HepG2 (cell line): ENCODE measurements around the gene ACOT8. TPM values are rescaled to one million over a fixed set of nuclear protein-coding genes. Genes with fewer than 3 reads are reported as not detected.
A peak's percentile ranks its signal among the peaks of the same experiment; 100 is the strongest.

Experiments
- CHD2 ChIP-seq: IDR thresholded peaks from 2 replicates; pipeline ENCODE4 v1.6.1; 2011; ENCODE audit warnings: low read depth, low read length, improper control_type of control experiment
- CREB1 ChIP-seq, 2 experiments: fragments of 450-650 bp in 1 of 2; IDR thresholded peaks; 2 replicates each; pipeline ENCODE4 v1.6.1; 2016 to 2017; ENCODE audit warnings: control low read depth in 1 of 2, mild to moderate bottlenecking in 1 of 2, missing compliant biosample characterization in 1 of 2, missing genetic modification characterization in 1 of 2
- ELK4 ChIP-seq: sonication (generic); formaldehyde crosslinking; IDR thresholded peaks from 2 replicates; pipeline ENCODE4 v1.9.0; 2021; ENCODE audit warnings: missing genetic modification reagents, borderline replicate concordance
- FOXJ3 ChIP-seq: sonication (generic); formaldehyde crosslinking; IDR thresholded peaks from 2 replicates; pipeline ENCODE4 v1.4.0; 2020; ENCODE audit warnings: missing genetic modification reagents, mild to moderate bottlenecking, borderline replicate concordance
- FOXM1 ChIP-seq: sonication (generic); formaldehyde crosslinking; IDR thresholded peaks from 2 replicates; pipeline ENCODE4 v1.5.0; 2020; ENCODE audit warnings: missing genetic modification reagents
- HOXA7 ChIP-seq: sonication (generic); formaldehyde crosslinking; IDR thresholded peaks from 2 replicates; pipeline ENCODE4 v1.8.1; 2022; ENCODE audit warnings: mild to moderate bottlenecking, missing genetic modification reagents, moderate library complexity
- KLF13 ChIP-seq: sonication (generic); formaldehyde crosslinking; IDR thresholded peaks from 2 replicates; pipeline ENCODE4 v1.4.0; 2020; ENCODE audit warnings: mild to moderate bottlenecking, missing genetic modification reagents
- KLF16 ChIP-seq, 2 experiments: sonication (generic) in 1 of 2; formaldehyde crosslinking in 1 of 2; IDR thresholded peaks; 2 replicates each; pipeline versions ENCODE4 v1.6.1 to v1.8.0; 2016 to 2023; ENCODE audit warnings: missing genetic modification reagents in 2 of 2, missing compliant biosample characterization in 1 of 2
- MAZ ChIP-seq, 2 experiments: sonication (generic) in 1 of 2; formaldehyde crosslinking in 1 of 2; IDR thresholded peaks; 2 replicates each; pipeline versions ENCODE4 v1.5.0 to v1.6.1; 2012 to 2020; ENCODE audit warnings: low read depth in 2 of 2, mild to moderate bottlenecking in 2 of 2, borderline replicate concordance in 1 of 2, improper control_type of control experiment in 1 of 2, low read length in 1 of 2, missing genetic modification reagents in 1 of 2, moderate library complexity in 1 of 2
- NR2C2 ChIP-seq: sonication (generic); formaldehyde crosslinking; IDR thresholded peaks from 2 replicates; pipeline ENCODE4 v1.4.0; 2020; ENCODE audit warnings: missing genetic modification reagents, mild to moderate bottlenecking, moderate library complexity, borderline replicate concordance
- SMAD9 ChIP-seq: sonication (generic); formaldehyde crosslinking; IDR thresholded peaks from 2 replicates; pipeline ENCODE4 v1.5.1; 2020; ENCODE audit warnings: mild to moderate bottlenecking, missing genetic modification reagents
- SRSF1 ChIP-seq: fragments of 200-400 bp; formaldehyde crosslinking; optimal IDR thresholded peaks from 2 replicates; pipeline ENCODE3; 2017; ENCODE audit warnings: mild to moderate bottlenecking, low read depth, low read length, moderate library complexity
- TMF1 ChIP-seq: sonication (generic); formaldehyde crosslinking; IDR thresholded peaks from 2 replicates; pipeline ENCODE4 v1.8.1; 2022; ENCODE audit warnings: low read depth, missing genetic modification reagents
- ZBTB37 ChIP-seq: sonication (generic); formaldehyde crosslinking; IDR thresholded peaks from 2 replicates; pipeline ENCODE4 v1.4.0; 2020; ENCODE audit warnings: mild to moderate bottlenecking, missing genetic modification reagents
- ZMAT5 ChIP-seq: sonication (generic); formaldehyde crosslinking; IDR thresholded peaks from 2 replicates; pipeline ENCODE4 v1.5.0; 2020; ENCODE audit warnings: mild to moderate bottlenecking, low read depth, missing genetic modification reagents, borderline replicate concordance
- ZNF180 ChIP-seq: sonication (generic); formaldehyde crosslinking; IDR thresholded peaks from 2 replicates; pipeline ENCODE4 v1.4.0; 2020; ENCODE audit warnings: low read depth, missing genetic modification reagents, borderline replicate concordance
- ZNF3 ChIP-seq: IDR thresholded peaks from 2 replicates; pipeline ENCODE4 v1.7.0; 2017; ENCODE audit warnings: inconsistent platforms
- ZNF709 ChIP-seq: sonication (generic); formaldehyde crosslinking; IDR thresholded peaks from 2 replicates; pipeline ENCODE4 v1.5.0; 2020; ENCODE audit warnings: mild to moderate bottlenecking, missing genetic modification reagents
- ZSCAN21 ChIP-seq: sonication (generic); formaldehyde crosslinking; IDR thresholded peaks from 2 replicates; pipeline ENCODE4 v1.8.0; 2022; ENCODE audit warnings: mild to moderate bottlenecking, missing genetic modification reagents, moderate library complexity, borderline replicate concordance
- polyA plus RNA-seq, 8 experiments: library from polyadenylated mRNA; depleted of rRNA in 3 of 8; stranded (reverse) in 7 of 8; unstranded in 1 of 8; fragments of >200 nt; fragmentation: Illumina TruSeq in 4 of 8; extraction: Trizol in 4 of 8; gene quantifications; 2 replicates each; pipeline versions ENCODE4 v1.2.1 to v1.2.3, GENCODE V29; 2011 to 2016; ENCODE audit warnings: low read depth in 4 of 8, missing spikeins in 1 of 8, mixed read lengths in 1 of 8; ENCODE audit not compliant: insufficient read depth in 1 of 8
- total RNA-seq, 5 experiments: library from RNA; depleted of rRNA; stranded (reverse); fragments of >200 nt; fragmentation: Illumina TruSeq; extraction: Trizol; gene quantifications; 2 replicates each; pipeline ENCODE4 v1.2.3, GENCODE V29; 2016; ENCODE audit warnings: low read depth in 1 of 5
- TF ChIP-seq, protein P1 (sequence below): sonication (generic); formaldehyde crosslinking; IDR thresholded peaks from 2 replicates; pipeline ENCODE4 v1.4.0; 2020; ENCODE audit warnings: missing genetic modification reagents
- TF ChIP-seq, protein P2 (sequence below): sonication (generic); formaldehyde crosslinking; IDR thresholded peaks from 2 replicates; pipeline ENCODE4 v1.4.0; 2020; ENCODE audit warnings: low read depth, mild to moderate bottlenecking, missing genetic modification reagents

The ACOT8 gene
- total and polyA plus RNA-seq, 2 of the 13 experiments (the other 11 are each of a cell fraction or from before 2014, with no cell fraction given): 31.4 to 45.5 TPM

DNA sequence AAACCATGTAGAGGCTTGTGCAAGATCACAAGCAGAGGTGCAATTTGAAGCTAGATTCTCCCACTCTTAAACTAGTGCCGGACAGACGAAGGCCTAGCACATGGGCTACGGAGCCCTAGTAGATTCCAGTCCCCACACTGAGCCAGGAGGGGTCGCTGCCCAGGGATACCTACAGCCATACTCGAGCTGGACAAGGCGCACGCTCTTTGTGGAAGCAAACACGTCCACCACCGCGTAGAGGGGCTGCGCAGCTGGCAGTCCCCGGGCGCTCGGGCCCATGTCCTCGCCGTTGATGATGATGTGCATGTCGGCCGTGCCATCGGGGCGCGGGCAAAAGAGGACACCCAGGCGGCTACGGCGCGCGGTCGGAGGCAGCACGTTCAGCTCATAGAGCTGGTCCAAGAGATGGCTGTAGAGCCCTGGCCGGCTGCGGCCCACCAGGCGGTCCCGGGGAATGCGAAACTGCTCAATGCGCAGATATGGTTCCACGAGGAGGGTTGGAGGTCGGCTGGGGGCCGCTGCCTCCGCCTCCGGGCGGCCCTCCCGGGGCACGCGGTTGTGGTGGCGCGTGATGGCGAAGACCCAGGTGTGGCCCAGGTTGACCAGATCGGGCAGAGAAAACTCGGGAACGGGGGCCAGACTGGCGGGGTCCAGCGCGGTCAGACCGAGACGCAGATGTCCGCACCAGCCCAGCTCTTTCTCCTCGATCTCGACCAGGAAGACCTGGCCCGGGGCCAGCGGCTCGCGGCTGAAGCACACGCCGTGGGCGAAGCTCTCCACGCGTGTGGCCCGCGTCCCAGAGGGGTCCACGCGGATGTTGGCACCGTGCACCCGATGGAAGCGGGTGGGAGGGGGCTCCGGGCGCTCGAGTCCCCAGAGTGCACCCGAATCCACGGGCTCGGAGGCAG lies 33.1 kb upstream of the ACOT8 start (continued):
- TF ChIP-seq ZNF3 (CRISPR knock-in tag): 0 out of 2 replicates have a peak, but pooled peaks have one; percentile 18
- TF ChIP-seq NR2C2 (CRISPR knock-in tag): no peak
- TF ChIP-seq FOXJ3 (CRISPR knock-in tag): 0 out of 2 replicates have a peak, but pooled peaks have one; percentile 41
- no peak for TF ChIP-seq MAZ (IDR thresholded peaks at IDR 0.05; ENCODE audit: borderline replicate concordance, low read depth, low read length)
- TF ChIP-seq MAZ (CRISPR knock-in tag; IDR thresholded peaks at IDR 0.05; ENCODE audit: low read depth): no peak
- TF ChIP-seq KLF16 (CRISPR knock-in tag; IDR thresholded peaks at IDR 0.05): peak in 1 of 2 experiments; percentile 87; a peak in 2 of 4 replicates
- peak; percentile 37 for TF ChIP-seq ZSCAN21 (CRISPR knock-in tag)
- peak; percentile 95; the same call in 1 of the 2 replicates for TF ChIP-seq SMAD9 (CRISPR knock-in tag)
- TF ChIP-seq, protein P1, sequence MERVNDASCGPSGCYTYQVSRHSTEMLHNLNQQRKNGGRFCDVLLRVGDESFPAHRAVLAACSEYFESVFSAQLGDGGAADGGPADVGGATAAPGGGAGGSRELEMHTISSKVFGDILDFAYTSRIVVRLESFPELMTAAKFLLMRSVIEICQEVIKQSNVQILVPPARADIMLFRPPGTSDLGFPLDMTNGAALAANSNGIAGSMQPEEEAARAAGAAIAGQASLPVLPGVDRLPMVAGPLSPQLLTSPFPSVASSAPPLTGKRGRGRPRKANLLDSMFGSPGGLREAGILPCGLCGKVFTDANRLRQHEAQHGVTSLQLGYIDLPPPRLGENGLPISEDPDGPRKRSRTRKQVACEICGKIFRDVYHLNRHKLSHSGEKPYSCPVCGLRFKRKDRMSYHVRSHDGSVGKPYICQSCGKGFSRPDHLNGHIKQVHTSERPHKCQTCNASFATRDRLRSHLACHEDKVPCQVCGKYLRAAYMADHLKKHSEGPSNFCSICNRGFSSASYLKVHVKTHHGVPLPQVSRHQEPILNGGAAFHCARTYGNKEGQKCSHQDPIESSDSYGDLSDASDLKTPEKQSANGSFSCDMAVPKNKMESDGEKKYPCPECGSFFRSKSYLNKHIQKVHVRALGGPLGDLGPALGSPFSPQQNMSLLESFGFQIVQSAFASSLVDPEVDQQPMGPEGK: peak; percentile 79
- TF ChIP-seq CREB1 (IDR thresholded peaks at IDR 0.05): no peak
- TF ChIP-seq CREB1 (CRISPR knock-in tag; IDR thresholded peaks at IDR 0.05): no peak
- TF ChIP-seq KLF13 (CRISPR knock-in tag): no peak
- TF ChIP-seq ZNF180: no peak
- TF ChIP-seq ZBTB37 (CRISPR knock-in tag): peak; percentile 67; the same call in 1 of the 2 replicates
- TF ChIP-seq FOXM1 (CRISPR knock-in tag): no peak
- peak; percentile 58 for TF ChIP-seq CHD2
- TF ChIP-seq ELK4 (CRISPR knock-in tag): no peak
- no peak; the same call in none of the 2 replicates for TF ChIP-seq ZNF709 (CRISPR knock-in tag)
- TF ChIP-seq, protein P2, sequence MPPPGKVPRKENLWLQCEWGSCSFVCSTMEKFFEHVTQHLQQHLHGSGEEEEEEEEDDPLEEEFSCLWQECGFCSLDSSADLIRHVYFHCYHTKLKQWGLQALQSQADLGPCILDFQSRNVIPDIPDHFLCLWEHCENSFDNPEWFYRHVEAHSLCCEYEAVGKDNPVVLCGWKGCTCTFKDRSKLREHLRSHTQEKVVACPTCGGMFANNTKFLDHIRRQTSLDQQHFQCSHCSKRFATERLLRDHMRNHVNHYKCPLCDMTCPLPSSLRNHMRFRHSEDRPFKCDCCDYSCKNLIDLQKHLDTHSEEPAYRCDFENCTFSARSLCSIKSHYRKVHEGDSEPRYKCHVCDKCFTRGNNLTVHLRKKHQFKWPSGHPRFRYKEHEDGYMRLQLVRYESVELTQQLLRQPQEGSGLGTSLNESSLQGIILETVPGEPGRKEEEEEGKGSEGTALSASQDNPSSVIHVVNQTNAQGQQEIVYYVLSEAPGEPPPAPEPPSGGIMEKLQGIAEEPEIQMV (CRISPR knock-in tag): peak; percentile 60; the same call in 1 of the 2 replicates
- TF ChIP-seq TMF1: no peak
- no peak for TF ChIP-seq ZMAT5 (CRISPR knock-in tag)
- TF ChIP-seq HOXA7 (CRISPR knock-in tag): no peak
- no peak for TF ChIP-seq SRSF1
